GM19351 (cell line): Measurements from ENCODE around the gene DPY19L1.
"Not testable (repeated sequence)": the region's sequence is repeated elsewhere in the genome, so short reads cannot be mapped to it uniquely, and the experiment has no call there.

Experiments used
- ATAC-seq: cut with Tn5 transposase; IDR thresholded peaks from one replicate; pipeline ENCODE4 v1.9.1; 2021; ENCODE audit warnings: mild to moderate bottlenecking, moderate library complexity; ENCODE audit not compliant: unreplicated experiment

Gene DPY19L1

GRCh38 chr7:34991938-34992840 is 45.1 kb downstream of the DPY19L1 start:
- ATAC-seq: peak; percentile 87

- ATAC-seq: not testable (repeated sequence)
Measured at GRCh38 chr7:34988442-34989125, 48.7 kb downstream of the DPY19L1 start.

GRCh38 chr7:34985155-34985554 is 52.1 kb downstream of the DPY19L1 start:
- ATAC-seq: not testable (repeated sequence)

GRCh38 chr7:34984140-34984539 is 53.1 kb downstream of the DPY19L1 start:
- ATAC-seq: not testable (repeated sequence)

GRCh38 chr7:34982371-34983019 is 54.8 kb downstream of the DPY19L1 start:
- peak; percentile 62 for ATAC-seq

GRCh38 chr7:34979124-34979523 is 58.2 kb downstream of the DPY19L1 start:
- not testable (repeated sequence) for ATAC-seq

- no peak for ATAC-seq
Measured at GRCh38 chr7:34973400-34973760, 63.9 kb downstream of the DPY19L1 start.

GRCh38 chr7:34972739-34973399 is 64.4 kb downstream of the DPY19L1 start:
- peak; percentile 95 for ATAC-seq

GRCh38 chr7:34967818-34968217 is 69.5 kb downstream of the DPY19L1 start:
- not testable (repeated sequence) for ATAC-seq

- ATAC-seq: not testable (repeated sequence)
Measured at GRCh38 chr7:34966504-34966903, 70.8 kb downstream of the DPY19L1 start.

GRCh38 chr7:34958021-34958420 is 79.3 kb downstream of the DPY19L1 start:
- no peak for ATAC-seq

- ATAC-seq: no peak
Measured at GRCh38 chr7:34952822-34953221, 84.5 kb downstream of the DPY19L1 start.

- ATAC-seq: no peak
Measured at GRCh38 chr7:34949361-34949760, 87.9 kb downstream of the DPY19L1 start.

GRCh38 chr7:34947427-34947826 is 89.9 kb downstream of the DPY19L1 start:
- not testable (repeated sequence) for ATAC-seq

- no peak for ATAC-seq
Measured at GRCh38 chr7:34946486-34946885, 90.8 kb downstream of the DPY19L1 start.

GRCh38 chr7:34945894-34946477 is 91.3 kb downstream of the DPY19L1 start:
- not testable (repeated sequence) for ATAC-seq

- no peak for ATAC-seq
Measured at GRCh38 chr7:34939175-34939574, 98.1 kb downstream of the DPY19L1 start.

- ATAC-seq: peak; percentile 94
Measured at GRCh38 chr7:34935735-34936165, 101.5 kb downstream of the DPY19L1 start.

GRCh38 chr7:34931739-34932138 is 105.5 kb downstream of the DPY19L1 start:
- no peak for ATAC-seq

- ATAC-seq: not testable (repeated sequence)
Measured at GRCh38 chr7:34929783-34930182, 107.5 kb downstream of the DPY19L1 start.
